Activated gamma-delta T cell treated with Interleukin-2 at 50 U/mL for 16 hours (primary cell): ENCODE measurements around the gene RANBP17.
"Not testable (repeated sequence)": the region's sequence is repeated elsewhere in the genome, so short reads cannot be mapped to it uniquely, and the experiment has no call there.

Source experiments
- DNase-seq: peaks from one replicate; pipeline ENCODE4 v3.0.0-alpha.2; 2020

RANBP17 gene

GRCh38 chr5:171162165-171162564 is 300.3 kb downstream of the RANBP17 start:
- no peak for DNase-seq

DNA sequence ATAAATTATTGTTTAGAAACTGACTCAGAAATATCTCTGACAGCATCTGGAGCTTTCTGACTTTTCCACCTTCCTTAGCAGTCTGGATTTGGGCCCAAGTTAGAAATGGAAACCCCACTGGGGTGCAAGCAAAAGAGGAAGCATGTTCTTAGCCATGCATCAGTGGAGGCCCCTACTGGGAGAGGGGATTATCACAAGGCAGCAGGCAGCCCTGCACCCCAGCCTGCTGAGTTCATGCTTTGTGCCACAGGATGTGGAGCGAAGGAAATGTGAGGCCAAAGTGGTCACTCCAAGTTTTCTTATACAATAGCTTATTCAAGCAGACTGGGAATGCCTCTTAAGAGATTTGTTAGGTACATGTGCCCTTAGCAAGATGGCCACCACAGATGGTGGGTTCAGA is 300.8 kb downstream of the RANBP17 start:
- DNase-seq = no peak

- no peak for DNase-seq
Observed at GRCh38 chr5:171166766-171167165, 304.9 kb downstream of the RANBP17 start.

- DNase-seq = no peak
Observed at GRCh38 chr5:171168171-171168570, 306.4 kb downstream of the RANBP17 start.

- DNase-seq = not testable (repeated sequence)
Observed at GRCh38 chr5:171174960-171175359, 313.1 kb downstream of the RANBP17 start.

GRCh38 chr5:171175746-171176145 is 313.9 kb downstream of the RANBP17 start:
- DNase-seq = no peak

DNA sequence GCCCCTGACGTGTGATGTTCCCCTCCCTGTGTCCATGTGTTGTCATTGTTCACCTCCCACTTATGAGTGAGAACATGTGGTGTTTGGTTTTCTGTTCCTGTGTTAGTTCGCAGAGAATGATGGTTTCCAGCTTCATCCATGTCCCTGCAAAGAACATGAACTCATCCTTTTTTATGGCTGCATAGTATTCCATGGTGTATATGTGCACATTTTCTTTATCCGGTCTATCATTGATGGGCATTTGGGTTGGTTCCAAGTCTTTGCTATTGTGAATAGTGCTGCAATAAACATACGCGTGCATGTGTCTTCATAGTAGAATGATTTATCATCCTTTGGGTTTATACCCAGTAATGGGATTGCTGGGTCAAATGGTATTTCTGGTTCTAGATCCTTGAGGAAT is 316.4 kb downstream of the RANBP17 start:
- not testable (repeated sequence) for DNase-seq

- no peak for DNase-seq
Observed at GRCh38 chr5:171188016-171188415, 326.2 kb downstream of the RANBP17 start.

DNA sequence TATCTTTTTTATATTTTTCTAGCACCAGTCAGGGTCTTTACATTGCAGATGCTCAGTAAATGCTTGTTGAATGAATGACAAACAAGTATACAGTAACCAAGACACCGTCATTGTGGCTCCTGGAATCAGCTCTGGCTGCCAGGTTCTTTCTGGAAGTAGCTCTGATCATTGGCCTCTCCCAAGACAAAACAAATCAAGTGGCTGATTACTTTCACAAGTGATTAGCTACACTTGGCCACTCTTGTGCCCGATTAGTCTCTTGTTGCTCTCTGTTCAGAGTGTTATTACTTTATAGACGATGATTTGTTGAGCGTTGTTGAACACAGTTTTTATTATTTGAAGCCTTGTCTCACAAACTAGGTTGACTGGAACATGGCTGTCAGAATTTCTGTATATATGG is 327.6 kb downstream of the RANBP17 start:
- no peak for DNase-seq

- no peak for DNase-seq
Observed at GRCh38 chr5:171192111-171192510, 330.3 kb downstream of the RANBP17 start.

GRCh38 chr5:171201310-171201709 is 339.5 kb downstream of the RANBP17 start:
- DNase-seq = no peak

GRCh38 chr5:171205375-171205774 is 343.6 kb downstream of the RANBP17 start:
- DNase-seq = no peak

- no peak for DNase-seq
Observed at GRCh38 chr5:171207256-171207847, 345.5 kb downstream of the RANBP17 start.

DNA sequence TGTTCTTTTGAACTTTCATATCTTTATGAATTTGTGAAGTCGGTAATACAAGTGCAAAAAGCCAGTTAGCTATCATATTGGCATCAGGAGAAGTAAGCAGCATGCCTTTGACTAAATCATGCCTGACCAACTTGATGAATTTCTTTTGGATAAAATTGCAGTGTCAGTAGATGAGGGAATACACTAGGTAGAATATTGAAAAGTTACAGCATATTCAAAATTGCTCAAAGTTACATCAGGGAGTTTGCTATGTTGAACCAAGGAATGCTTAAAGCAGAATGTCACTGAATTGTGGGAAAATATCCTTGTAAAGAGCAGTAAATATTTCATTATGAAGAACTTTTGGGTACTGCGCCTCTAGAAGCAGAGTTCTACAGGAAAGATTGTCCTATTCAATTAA is 360.1 kb downstream of the RANBP17 start:
- no peak for DNase-seq

DNA sequence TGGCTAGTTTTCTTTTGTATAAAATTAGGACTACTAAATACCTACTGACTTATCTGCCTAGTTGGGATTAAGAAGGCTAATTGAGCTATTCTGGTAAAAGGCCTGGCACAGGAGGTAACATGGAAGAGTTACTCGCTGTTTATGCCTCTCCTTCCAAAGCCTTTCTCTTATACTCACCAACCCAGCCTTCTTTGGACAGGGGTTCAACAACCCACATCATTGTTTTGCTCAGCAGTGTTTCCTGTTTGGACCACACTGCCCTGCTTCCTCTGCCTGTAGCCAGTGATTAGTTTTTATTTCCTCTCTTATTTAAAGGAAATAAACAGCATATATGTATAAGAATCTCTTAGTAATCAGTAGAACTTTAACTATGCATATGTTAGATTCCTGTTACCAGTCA is 362.1 kb downstream of the RANBP17 start:
- no peak for DNase-seq

DNA sequence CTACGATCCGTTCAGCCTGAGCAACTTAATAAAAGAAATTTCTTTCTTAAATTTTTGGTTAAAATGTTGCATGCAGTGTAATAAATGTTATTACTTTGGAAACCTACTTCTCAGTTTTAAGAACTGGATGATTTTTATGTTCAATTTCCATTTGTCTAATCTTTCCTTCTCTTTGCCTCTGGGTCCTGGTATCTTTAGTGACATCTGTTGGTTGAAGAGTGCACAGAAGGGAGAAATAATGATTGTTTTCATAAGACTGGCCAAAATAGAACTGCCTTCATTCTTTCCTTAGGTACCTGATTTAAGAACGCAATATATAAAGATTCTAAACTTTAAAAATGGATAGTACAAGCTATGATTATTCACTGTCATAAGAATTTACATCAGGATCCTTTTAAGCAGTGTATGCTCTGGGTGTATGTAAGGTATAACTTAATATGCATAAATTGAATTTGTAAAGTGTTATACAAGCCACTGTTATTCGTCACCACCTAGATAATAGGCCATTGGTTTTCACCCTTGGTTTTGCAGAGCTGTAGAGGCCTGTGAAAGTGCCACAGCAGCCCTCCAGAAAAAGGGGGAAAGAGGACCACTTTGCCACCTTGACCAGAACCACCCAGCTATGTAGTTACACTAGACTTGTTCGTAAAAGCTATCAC is 364.4 kb downstream of the RANBP17 start:
- no peak for DNase-seq

DNA sequence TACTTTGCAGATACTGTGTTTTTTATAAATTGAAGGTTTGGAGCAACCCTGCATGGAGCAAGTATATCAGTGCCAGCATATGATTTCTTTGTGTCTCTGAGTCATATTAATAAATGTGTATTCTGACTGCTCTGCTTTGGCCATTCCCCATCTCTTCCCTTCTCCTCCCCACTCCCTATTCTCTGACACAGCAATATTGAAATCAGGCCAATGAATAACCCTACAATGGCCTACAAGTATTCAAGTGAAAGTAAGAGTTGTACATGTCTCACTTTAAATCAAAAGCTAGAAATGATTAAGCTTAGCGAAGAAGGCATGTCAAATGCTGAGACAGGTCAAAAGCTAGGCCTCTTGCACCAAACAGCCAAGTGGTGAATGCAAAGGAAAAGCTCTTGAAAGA is 365.0 kb downstream of the RANBP17 start:
- no peak for DNase-seq

DNA sequence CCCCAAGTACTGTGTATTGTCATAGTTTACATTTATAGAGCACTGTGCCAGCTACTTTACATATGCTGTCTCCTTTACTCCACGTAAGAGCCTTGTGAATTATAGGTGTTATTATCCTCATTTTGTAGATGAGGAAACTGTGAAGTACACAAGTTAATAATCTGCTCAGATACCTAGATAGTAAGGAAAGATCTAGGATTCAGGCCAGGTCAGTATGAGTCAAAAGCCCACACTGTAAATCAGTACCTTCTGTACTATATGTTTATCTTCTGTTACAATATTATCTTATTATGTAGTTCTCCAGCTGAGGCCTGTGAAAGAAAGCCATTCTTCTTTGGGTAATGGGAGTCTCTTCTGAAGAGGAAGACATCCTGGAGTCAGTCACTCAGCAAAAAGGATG is 374.8 kb downstream of the RANBP17 start:
- no peak for DNase-seq

- no peak for DNase-seq
Observed at GRCh38 chr5:171242521-171242920, 380.7 kb downstream of the RANBP17 start.

GRCh38 chr5:171246231-171246630 is 384.4 kb downstream of the RANBP17 start:
- DNase-seq = no peak

GRCh38 chr5:171249460-171249859 is 387.6 kb downstream of the RANBP17 start:
- no peak for DNase-seq

GRCh38 chr5:171250738-171251137 is 388.9 kb downstream of the RANBP17 start:
- DNase-seq = no peak

- DNase-seq = no peak
Observed at GRCh38 chr5:171251519-171251918, 389.7 kb downstream of the RANBP17 start.

- DNase-seq = no peak
Observed at GRCh38 chr5:171252674-171253073, 390.9 kb downstream of the RANBP17 start.
